T-helper 1 cell treated with Interleukin-12 subunit alpha and Interleukin-12 subunit beta and Interleukin-4 antibody, amounts not matched to agents 30 μg/mL and 1 μg/mL, for 36 hours (primary cell): Measurements from ENCODE around the gene PCDH15.

ENCODE experiments used
- H3K27ac Mint-ChIP-seq: one replicate; pipeline ENCODE4 v1.8.0; 2021; ENCODE audit warnings: mild to moderate bottlenecking, mixed read lengths
- H3K27me3 Mint-ChIP-seq: one replicate; pipeline ENCODE4 v1.8.0; 2021; ENCODE audit warnings: low read depth, mixed read lengths
- H3K36me3 Mint-ChIP-seq: one replicate; pipeline ENCODE4 v1.8.0; 2021; ENCODE audit warnings: low read depth, mixed read lengths
- H3K4me1 Mint-ChIP-seq: one replicate; pipeline ENCODE4 v1.8.0; 2021; ENCODE audit warnings: low read depth, mixed read lengths
- H3K4me3 Mint-ChIP-seq: one replicate; pipeline ENCODE4 v1.8.0; 2021; ENCODE audit warnings: mild to moderate bottlenecking, moderate library complexity, mixed read lengths
- H3K9me3 Mint-ChIP-seq: one replicate; pipeline ENCODE4 v1.8.0; 2021; ENCODE audit warnings: mixed read lengths

Gene PCDH15

GRCh38 chr10:53765311-53765710 lies 1035.7 kb downstream of the PCDH15 start:
- Mint-ChIP-seq H3K36me3 (no peaks in the 10 kb centered on the region), H3K27me3 (no peaks in the 10 kb centered on the region), H3K4me1 (no peaks in the 10 kb centered on the region), H3K4me3 (no peak overlapping the region), H3K9me3 (peaks cover 10% of the 10 kb centered on the region), H3K27ac (no peak overlapping the region)

DNA sequence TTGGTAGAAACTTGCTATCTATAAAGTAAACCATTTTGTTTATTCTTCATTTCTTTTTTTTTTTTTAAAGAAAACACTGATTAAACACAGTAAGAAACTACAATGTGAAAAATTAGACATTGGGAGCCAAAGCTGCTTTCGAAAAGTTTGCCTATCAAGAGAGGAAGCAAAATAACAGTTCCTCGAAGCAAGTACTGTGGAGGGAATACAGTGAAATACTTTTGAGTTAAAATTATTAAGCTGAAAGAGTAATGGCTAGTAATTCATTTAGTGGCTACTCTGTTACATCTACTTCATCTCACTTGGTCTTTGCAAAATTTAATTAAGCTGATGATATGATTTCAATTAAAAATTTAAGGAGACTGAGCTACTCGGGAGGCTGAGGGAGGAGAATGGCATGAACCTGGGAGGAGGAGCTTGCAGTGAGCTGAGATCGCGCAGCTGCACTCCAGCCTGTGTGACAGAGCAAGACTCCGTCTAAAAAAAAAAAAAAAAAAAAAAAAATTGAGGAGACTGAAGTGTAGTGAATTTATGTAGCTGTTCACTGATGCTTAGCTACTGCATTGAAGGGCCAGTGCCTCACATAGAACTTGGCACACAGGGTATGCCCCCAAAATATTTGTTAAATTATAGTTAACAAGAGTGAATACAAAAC lies 1046.3 kb downstream of the PCDH15 start:
- no peaks in the 10 kb centered on the region for H3K27me3 Mint-ChIP-seq

More for the DNA sequence above, 1046.3 kb downstream of the PCDH15 start:
- H3K4me1 Mint-ChIP-seq = no peaks in the 10 kb centered on the region
- H3K27ac Mint-ChIP-seq = no peak overlapping the region
- no peak overlapping the region for H3K4me3 Mint-ChIP-seq
- H3K36me3 Mint-ChIP-seq = no peaks in the 10 kb centered on the region
- no peaks in the 10 kb centered on the region for H3K9me3 Mint-ChIP-seq
